SU-DHL-6 (cell line): ENCODE data around the gene PLEKHA7.

Experiments used
- H2AFZ ChIP-seq: fragments of 200-600 bp; sonication (generic); 2 replicates; pipeline ENCODE4 v1.6.1; 2014; ENCODE audit warnings: low read depth, mild to moderate bottlenecking, moderate library complexity, mixed read lengths, antibody characterized with exemption, low read length; ENCODE audit not compliant: severe bottlenecking
- H3F3A ChIP-seq: fragments of 200-600 bp; shearing (Covaris generic); 2 replicates; pipeline ENCODE4 v1.6.0; 2016; ENCODE audit warnings: antibody characterized with exemption, mild to moderate bottlenecking; ENCODE audit not compliant: insufficient read depth
- H3K27ac ChIP-seq: fragments of 200-600 bp; sonication (generic); 2 replicates; pipeline ENCODE4 v1.5.1; 2016; ENCODE audit warnings: low read depth, mild to moderate bottlenecking, low read length, moderate library complexity, mixed read lengths
- H3K27me3 ChIP-seq: fragments of 200-600 bp; sonication (generic), shearing (Covaris generic); 2 replicates; pipeline ENCODE4 v1.6.0; 2014; ENCODE audit warnings: mild to moderate bottlenecking, low read length
- H3K36me3 ChIP-seq: fragments of 200-600 bp; sonication (generic); 2 replicates; pipeline ENCODE4 v1.6.1; 2014; ENCODE audit warnings: mild to moderate bottlenecking, low read length, mixed read lengths
- H3K4me2 ChIP-seq: fragments of 300-600, 200-600 bp; shearing (Covaris generic), sonication (generic); 2 replicates; pipeline ENCODE4 v1.6.0; 2014; ENCODE audit warnings: low read length, low read depth, mild to moderate bottlenecking; ENCODE audit not compliant: poor library complexity, severe bottlenecking
- H3K4me3 ChIP-seq: fragments of 200-600 bp; sonication (generic); 2 replicates; pipeline ENCODE4 v1.5.1; 2014; ENCODE audit warnings: antibody characterized with exemption, low read length, mild to moderate bottlenecking, mixed read lengths; ENCODE audit not compliant: insufficient read depth, poor library complexity, severe bottlenecking
- H3K79me2 ChIP-seq: fragments of 200-600 bp; sonication (generic); 2 replicates; pipeline ENCODE4 v1.6.1; 2014; ENCODE audit warnings: mild to moderate bottlenecking, low read length, moderate library complexity; ENCODE audit not compliant: insufficient read depth
- H3K9ac ChIP-seq: fragments of 200-600 bp; sonication (generic); 2 replicates; pipeline ENCODE4 v1.7.0; 2014; ENCODE audit warnings: mild to moderate bottlenecking, low read length
- H3K9me2 ChIP-seq: fragments of 200-600 bp; sonication (generic); replicated peaks from 2 replicates; pipeline ENCODE4 v1.6.1; 2014; ENCODE audit warnings: low read length; ENCODE audit not compliant: insufficient read depth
- H3K9me3 ChIP-seq: fragments of 200-600 bp; sonication (generic); 2 replicates; pipeline ENCODE4 v1.6.1; 2014; ENCODE audit warnings: low read length, mixed read lengths; ENCODE audit not compliant: insufficient read depth
- H4K20me1 ChIP-seq: fragments of 200-600 bp; sonication (generic); 2 replicates; pipeline ENCODE4 v1.6.1; 2014; ENCODE audit warnings: low read depth, mild to moderate bottlenecking, antibody characterized with exemption, low read length, moderate library complexity, mixed read lengths
- CTCF ChIP-seq: fragments of 200-600 bp; sonication (generic); IDR thresholded peaks from one replicate; pipeline ENCODE4 v1.5.1; 2017; ENCODE audit warnings: antibody characterized with exemption, mild to moderate bottlenecking, low read length, moderate library complexity; ENCODE audit not compliant: insufficient read depth, poor library complexity, severe bottlenecking
- EZH2phosphoT487 ChIP-seq: fragments of 200-600 bp; sonication (generic), shearing (Covaris generic); conservative IDR thresholded peaks from 2 replicates; pipeline ENCODE4 v1.6.1; 2018; ENCODE audit warnings: mild to moderate bottlenecking, antibody characterized with exemption, low read length, moderate library complexity, mixed read lengths

PLEKHA7 gene

GRCh38 chr11:16902781-16903378, 111.3 kb downstream of the PLEKHA7 start:
- Histone ChIP-seq H3K4me2 (no peak overlapping the region), H3K27ac (no peak overlapping the region), H3F3A (no peaks in the 10 kb centered on the region), H3K9ac (no peak overlapping the region), H3K9me2 (no peaks in the 10 kb centered on the region), H3K4me3 (no peak overlapping the region), H2AFZ (no peak overlapping the region), H3K79me2 (no peaks in the 10 kb centered on the region), H3K27me3 (no peaks in the 10 kb centered on the region), H4K20me1 (no peaks in the 10 kb centered on the region), H3K36me3 (no peaks in the 10 kb centered on the region), H3K9me3 (no peaks in the 10 kb centered on the region)
- TF ChIP-seq EZH2phosphoT487 (no peak), CTCF (no peak)

DNA sequence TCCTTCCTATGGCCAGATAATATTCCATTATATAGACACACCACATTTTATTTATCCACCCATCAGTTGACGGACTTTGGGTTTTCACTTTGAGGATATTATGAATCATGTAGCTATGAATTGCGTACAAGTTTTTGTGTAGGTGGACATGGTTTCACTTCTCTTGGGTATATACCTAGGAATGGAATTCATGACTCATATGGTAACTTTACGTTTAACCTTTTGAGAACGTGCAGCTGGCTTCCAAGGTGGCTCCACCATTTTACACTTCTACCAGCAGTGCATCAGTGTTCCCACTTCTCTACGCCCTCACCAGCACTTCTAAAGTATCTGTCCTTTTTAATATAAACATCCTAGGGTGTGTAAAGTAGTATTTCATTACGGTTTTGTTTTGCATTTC, 112.0 kb downstream of the PLEKHA7 start:
- Histone ChIP-seq H3K79me2 (no peaks in the 10 kb centered on the region), H4K20me1 (no peaks in the 10 kb centered on the region), H3K27ac (no peak overlapping the region), H3K36me3 (no peaks in the 10 kb centered on the region), H2AFZ (no peak overlapping the region), H3K9me2 (no peaks in the 10 kb centered on the region), H3K4me2 (no peak overlapping the region), H3K9me3 (no peaks in the 10 kb centered on the region), H3K4me3 (no peak overlapping the region), H3K9ac (no peak overlapping the region), H3K27me3 (no peaks in the 10 kb centered on the region), H3F3A (no peaks in the 10 kb centered on the region)
- TF ChIP-seq EZH2phosphoT487: no peak
- no peak for TF ChIP-seq CTCF

- H2AFZ ChIP-seq: no peak overlapping the region
- no peak overlapping the region for H3K4me3 ChIP-seq
- no peaks in the 10 kb centered on the region for H3K79me2 ChIP-seq
- H3K9ac ChIP-seq: no peak overlapping the region
- H4K20me1 ChIP-seq: no peaks in the 10 kb centered on the region
- no peak overlapping the region for H3K4me2 ChIP-seq
- no peaks in the 10 kb centered on the region for H3K9me3 ChIP-seq
- no peaks in the 10 kb centered on the region for H3K27me3 ChIP-seq
- no peak for TF ChIP-seq EZH2phosphoT487
- TF ChIP-seq CTCF: no peak
- no peak overlapping the region for H3K27ac ChIP-seq
- H3K9me2 ChIP-seq: no peaks in the 10 kb centered on the region
- no peaks in the 10 kb centered on the region for H3K36me3 ChIP-seq
- H3F3A ChIP-seq: no peaks in the 10 kb centered on the region
Observed at GRCh38 chr11:16900491-16900890, 113.7 kb downstream of the PLEKHA7 start.
